ENCODE measurements around the gene SENP1. TPM values are rescaled to one million over a fixed set of nuclear protein-coding genes. Genes with fewer than 3 reads are reported as not detected.

SENP1 gene
- total RNA-seq, 1 donor from 2014 or later: 24.2 TPM

DNA sequence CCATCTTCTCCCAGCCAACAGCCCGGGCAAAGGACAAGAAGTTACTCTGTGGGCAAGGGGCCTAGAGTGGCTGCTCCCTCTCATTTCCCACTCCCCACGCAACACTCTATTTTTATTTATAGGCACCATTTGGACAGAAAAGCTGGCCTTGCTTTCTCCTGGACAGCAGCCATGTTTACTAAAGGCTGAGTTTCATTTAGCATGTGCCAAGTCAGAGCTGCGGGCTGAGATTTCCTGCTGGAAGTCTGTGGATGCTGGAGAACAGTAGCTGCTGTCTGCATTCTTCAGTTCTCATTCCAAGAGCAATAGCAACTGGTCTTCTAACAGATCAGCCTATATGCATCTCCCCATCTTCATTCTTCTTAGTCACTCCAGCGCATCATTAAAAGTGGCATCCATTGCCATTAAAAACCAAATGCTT lies 109.9 kb downstream of the SENP1 start:
- peaks cover 4% of the 10 kb centered on the region for H3K9me3 Mint-ChIP-seq (ENCODE audit: unreplicated experiment)
- no peak for DNase-seq
- H3K4me1 Mint-ChIP-seq (ENCODE audit: low read depth, unreplicated experiment): peaks cover 8% of the 10 kb centered on the region
- H3K27ac Mint-ChIP-seq (ENCODE audit: unreplicated experiment): no peak overlapping the region
- TF ChIP-seq CTCF (IDR thresholded peaks at IDR 0.05; ENCODE audit: partially characterized antibody, unreplicated experiment): no peak
- H3K4me3 Mint-ChIP-seq (ENCODE audit: unreplicated experiment): no peak overlapping the region
- no peaks in the 10 kb centered on the region for H3K36me3 Mint-ChIP-seq (ENCODE audit: unreplicated experiment)
- H3K27me3 Mint-ChIP-seq (ENCODE audit: unreplicated experiment): peaks cover 14% of the 10 kb centered on the region

DNA sequence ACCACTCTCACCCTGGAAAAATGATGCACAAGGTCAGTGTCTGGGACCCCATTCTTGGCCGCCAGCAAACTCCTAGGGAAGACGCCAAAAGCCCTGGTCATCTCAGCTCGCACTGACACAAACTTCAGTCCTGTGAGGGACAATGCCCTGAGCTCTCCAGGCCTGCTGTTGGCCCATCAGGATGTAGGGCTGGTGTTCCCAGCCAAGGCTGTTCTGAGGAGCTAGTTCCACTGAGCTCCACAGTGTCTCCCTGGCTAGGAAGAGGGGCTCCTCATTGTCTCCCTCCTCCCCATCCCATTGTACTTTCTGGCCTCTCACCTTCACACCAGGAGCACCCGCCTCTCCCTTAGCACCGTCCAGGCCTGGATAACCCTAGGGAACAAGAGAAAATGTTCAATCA lies 112.4 kb downstream of the SENP1 start:
- Mint-ChIP-seq H3K27me3 (ENCODE audit: unreplicated experiment) (peaks cover 9% of the 10 kb centered on the region), H3K4me1 (ENCODE audit: low read depth, unreplicated experiment) (peaks cover 19% of the 10 kb centered on the region), H3K36me3 (ENCODE audit: unreplicated experiment) (no peaks in the 10 kb centered on the region), H3K4me3 (ENCODE audit: unreplicated experiment) (no peak overlapping the region), H3K27ac (ENCODE audit: unreplicated experiment) (no peak overlapping the region), H3K9me3 (ENCODE audit: unreplicated experiment) (peaks cover 3% of the 10 kb centered on the region)
- no peak for TF ChIP-seq CTCF (IDR thresholded peaks at IDR 0.05; ENCODE audit: partially characterized antibody, unreplicated experiment)
- no peak for DNase-seq

Small RNA genes lying within 50 kb of the gene (microRNA-seq; reads per million reads assigned to microRNA genes)
- 10.2 reads per million, percentile 49 among the genes with 10 or more reads in this experiment for gene MIR6505 (ENCODE audit: unreplicated experiment)

Other genes starting within 250 kb of the SENP1 start
- gene VDR, start 201.1 kb downstream of the SENP1 start, total RNA-seq (ENCODE audit: unreplicated experiment): not detected
- 24.0 TPM for gene TMEM106C, start 142.5 kb downstream of the SENP1 start, total RNA-seq (ENCODE audit: unreplicated experiment)
- gene COL2A1, start 101.6 kb downstream of the SENP1 start, total RNA-seq (ENCODE audit: unreplicated experiment): 0.34 TPM
- gene PFKM, start 13.3 kb upstream of the SENP1 start, total RNA-seq (ENCODE audit: unreplicated experiment): 169 TPM
- gene ASB8, start 51.4 kb upstream of the SENP1 start, total RNA-seq (ENCODE audit: unreplicated experiment): 43.5 TPM
- gene CCDC184, start 77.6 kb upstream of the SENP1 start, total RNA-seq (ENCODE audit: unreplicated experiment): 36.2 TPM
- gene OR10AD1, start 97.2 kb upstream of the SENP1 start, total RNA-seq (ENCODE audit: unreplicated experiment): not detected
- gene ZNF641, start 244.8 kb upstream of the SENP1 start, total RNA-seq (ENCODE audit: unreplicated experiment): 21.7 TPM